Left colon (tissue), 2 donors: Measurements from ENCODE around the gene CENPT. TPM values are rescaled to one million over a fixed set of nuclear protein-coding genes. Genes with fewer than 3 reads are reported as not detected.
"Not testable (repeated sequence)": the region's sequence is repeated elsewhere in the genome, so short reads cannot be mapped to it uniquely, and the experiment has no call there.

Experiments
- ATAC-seq: fragments of 200-7000 bp; cut with Tn5 transposase; one replicate; pipeline ENCODE4 v1.9.1; 2020; ENCODE audit warnings: mild to moderate bottlenecking, moderate library complexity
- DNase-seq, 2 donors: peaks; one replicate each; pipeline ENCODE4 v3.0.0-alpha.2; 2020
- intact Hi-C, 2 donors: fragments of 100-400 bp; cut with DNase I in 1 of 2; cut with micrococcal nuclease in 1 of 2; formaldehyde crosslinking; loops; one replicate each; pipeline versions ENCODE4 v1.11.2 to v1.14.0; 2022; cut with DNase I, micrococcal nuclease
- total RNA-seq, 2 donors: library from RNA; stranded (reverse); fragmentation: NEBNext Ultra II Directional; extraction: Animal tissue kit (Norgen Biotek cat#: 25700); gene quantifications; one replicate each; pipeline ENCODE4 v1.2.1, GENCODE V29; 2021
- donor health status: DM: no; HTN: no; CAD: no.
- donor health status: DM: yes; HTN: yes; CAD: no.

CENPT gene
- total RNA-seq, 2 donors from 2014 or later = 29.3 to 43.1 TPM

- ATAC-seq (peak; percentile 92), DNase-seq (peak; percentile 47 to 73)
- intact Hi-C loops = no loop called here
Observed at GRCh38 chr16:67857547-67858233, 10.2 kb upstream of the CENPT start.

GRCh38 chr16:67856927-67857546 lies 9.5 kb upstream of the CENPT start:
- DNase-seq (no peak), ATAC-seq (peak; percentile 1)
- intact Hi-C loops = no loop called here

GRCh38 chr16:67855789-67856188 lies 8.3 kb upstream of the CENPT start:
- DNase-seq = no peak
- ATAC-seq = no peak
- intact Hi-C loops = no loop called here

GRCh38 chr16:67853670-67854069 lies 6.2 kb upstream of the CENPT start:
- ATAC-seq (no peak), DNase-seq (no peak)
- intact Hi-C loops = no loop called here

- DNase-seq (no peak), ATAC-seq (no peak)
- intact Hi-C loops = no loop called here
Observed at GRCh38 chr16:67848118-67848517, 625 bp upstream of the CENPT start.

GRCh38 chr16:67846320-67847063 lies 1.0 kb downstream of the CENPT start, which contains the start of gene NUTF2:
Gene NUTF2 (plus strand): TSS chr16:67846933. CDS start chr16:67865131, 18,198 bp downstream.
- ATAC-seq = peak; percentile 76
- intact Hi-C loops = no loop called here
- peak; percentile 96 to 97 for DNase-seq

GRCh38 chr16:67846063-67846319 lies 1.5 kb downstream of the CENPT start:
- intact Hi-C loops = no loop called here
- DNase-seq = no peak
- no peak for ATAC-seq

GRCh38 chr16:67845291-67846062 lies 2.0 kb downstream of the CENPT start:
- DNase-seq (no peak), ATAC-seq (no peak)
- intact Hi-C loops = no loop called here

GRCh38 chr16:67844497-67844896 lies 3.0 kb downstream of the CENPT start:
- DNase-seq = no peak
- intact Hi-C loops = no loop called here
- no peak for ATAC-seq

GRCh38 chr16:67843343-67843765 lies 4.1 kb downstream of the CENPT start:
- intact Hi-C loops = no loop called here
- ATAC-seq = no peak
- peak in 1 of 2 donors; percentile 42 for DNase-seq

GRCh38 chr16:67842509-67843342 lies 4.8 kb downstream of the CENPT start:
- peak; percentile 44 to 70 for DNase-seq
- peak; percentile 28 for ATAC-seq
- intact Hi-C loops = no loop called here

- DNase-seq (peak; percentile 90 to 96), ATAC-seq (peak; percentile 70)
- intact Hi-C loops = no loop called here
Observed at GRCh38 chr16:67841816-67842508, 5.5 kb downstream of the CENPT start, which contains the start of gene THAP11. Gene THAP11 (plus strand): TSS chr16:67842320. CDS start chr16:67842555, 235 bp downstream.

- peak; percentile 0 for ATAC-seq
- intact Hi-C loops = no loop called here
Observed at GRCh38 chr16:67841198-67841815, 6.2 kb downstream of the CENPT start.

GRCh38 chr16:67837811-67838210 lies 9.7 kb downstream of the CENPT start:
- intact Hi-C loops = no loop called here
- ATAC-seq (no peak), DNase-seq (no peak)

More at GRCh38 chr16:67841198-67841815, 6.2 kb downstream of the CENPT start:
- no peak for DNase-seq

GRCh38 chr16:67837190-67837589 lies 10.3 kb downstream of the CENPT start:
- DNase-seq, intact Hi-C loops, ATAC-seq: not testable (repeated sequence)

- intact Hi-C loops = no loop called here
- no peak for DNase-seq
- no peak for ATAC-seq
Observed at GRCh38 chr16:67834242-67834614, 13.3 kb downstream of the CENPT start.
